Central memory CD4-positive, alpha-beta T cell (primary cell): ENCODE data around the gene MGLL.

Experiments
- DNase-seq: peaks from one replicate; pipeline ENCODE4 v3.0.0; 2022

The MGLL gene

DNA sequence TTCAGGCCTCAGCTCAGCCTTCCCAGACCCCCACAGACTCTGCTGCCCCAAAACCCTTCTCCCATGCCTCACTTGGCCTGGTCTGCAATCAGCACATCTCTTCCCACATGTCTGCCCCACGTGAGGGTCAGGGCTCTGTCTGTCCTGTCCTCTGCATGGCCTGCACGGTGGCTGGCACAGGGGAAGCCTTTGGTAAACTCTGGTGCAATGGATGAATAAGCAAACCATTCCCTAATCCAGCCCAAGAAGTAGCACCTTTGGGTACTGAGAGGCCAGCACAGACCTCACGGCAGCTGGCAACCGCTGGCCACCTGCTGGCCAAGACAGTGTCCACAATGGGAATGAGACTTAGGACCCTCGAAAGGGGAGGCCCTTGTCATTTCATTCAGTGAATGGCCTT, 121.9 kb downstream of the MGLL start:
- DNase-seq, result no peak

DNA sequence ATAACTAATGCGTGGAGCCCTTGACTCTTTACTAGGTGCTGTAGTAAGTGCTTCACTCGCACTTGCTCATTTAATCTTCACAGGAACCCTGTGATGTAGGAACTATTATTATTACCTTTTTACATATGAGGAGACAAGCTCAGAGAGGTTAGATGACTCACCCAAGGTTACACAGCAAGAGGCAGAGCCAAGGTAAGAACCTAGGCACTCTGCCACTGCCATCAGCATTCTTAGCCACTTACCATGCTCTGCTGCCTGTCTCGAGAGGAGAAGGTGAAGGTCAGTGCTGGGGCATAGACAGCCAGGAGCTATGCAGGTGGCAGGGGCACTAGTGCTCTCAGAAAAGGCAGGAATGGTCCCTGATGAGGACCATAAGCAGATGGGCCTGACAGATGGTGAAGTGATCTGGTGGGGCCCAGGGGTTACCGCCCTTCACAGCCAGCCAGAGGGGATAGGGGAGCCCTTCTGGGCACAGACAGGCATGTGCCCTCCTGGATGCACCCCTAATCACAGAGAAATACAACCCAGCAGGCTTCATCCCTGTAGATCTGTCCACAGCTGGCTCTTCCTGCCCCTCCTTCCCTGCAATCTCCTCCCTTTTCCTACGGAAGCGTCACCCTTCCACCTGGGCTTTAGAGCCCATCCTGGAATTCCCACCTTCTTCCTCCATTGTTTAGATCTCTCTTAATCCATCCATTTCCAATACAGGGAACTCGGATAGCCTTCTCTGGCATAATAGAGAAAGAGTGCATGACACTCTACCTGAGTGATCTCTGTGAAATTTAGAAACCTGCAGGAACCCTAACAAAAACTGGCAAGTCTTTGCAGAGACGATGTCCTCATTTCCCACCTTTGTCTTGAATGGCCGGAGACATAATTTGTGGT, 122.7 kb downstream of the MGLL start:
- no peak for DNase-seq

DNA sequence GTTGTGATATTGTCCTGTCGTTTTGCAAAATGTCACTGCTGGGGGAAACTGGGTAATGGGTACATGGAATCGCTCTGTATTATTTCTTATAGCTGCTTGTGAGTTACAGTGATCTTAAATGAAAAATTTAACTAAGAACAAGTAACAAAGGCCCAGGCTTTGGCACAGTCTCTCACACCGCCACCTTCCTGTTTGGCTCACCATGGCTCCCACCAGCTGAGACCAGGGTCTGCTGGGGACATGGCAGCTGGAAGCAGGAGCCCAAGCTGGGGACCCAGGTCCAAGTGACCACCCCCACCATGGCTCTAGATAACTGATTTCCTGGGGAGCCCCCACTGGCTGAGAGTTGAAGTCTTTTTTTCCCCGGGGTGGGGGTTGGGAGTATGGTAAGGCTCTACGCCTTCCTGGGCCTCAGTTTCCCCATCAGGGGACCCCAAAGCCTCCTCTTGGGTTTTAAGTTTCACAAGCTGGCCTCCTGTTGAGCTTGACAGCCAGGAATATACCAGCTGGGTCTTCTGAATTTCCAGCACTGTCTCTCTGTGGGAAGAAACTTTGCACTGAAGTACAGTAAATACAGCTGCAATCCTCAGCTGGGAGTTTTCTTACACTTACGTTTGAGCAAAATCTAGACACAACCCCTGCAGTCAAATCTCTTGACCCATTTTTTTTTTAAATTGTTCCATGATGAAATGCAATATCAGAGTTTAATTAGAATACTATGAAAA, 123.5 kb downstream of the MGLL start:
- no peak for DNase-seq

DNA sequence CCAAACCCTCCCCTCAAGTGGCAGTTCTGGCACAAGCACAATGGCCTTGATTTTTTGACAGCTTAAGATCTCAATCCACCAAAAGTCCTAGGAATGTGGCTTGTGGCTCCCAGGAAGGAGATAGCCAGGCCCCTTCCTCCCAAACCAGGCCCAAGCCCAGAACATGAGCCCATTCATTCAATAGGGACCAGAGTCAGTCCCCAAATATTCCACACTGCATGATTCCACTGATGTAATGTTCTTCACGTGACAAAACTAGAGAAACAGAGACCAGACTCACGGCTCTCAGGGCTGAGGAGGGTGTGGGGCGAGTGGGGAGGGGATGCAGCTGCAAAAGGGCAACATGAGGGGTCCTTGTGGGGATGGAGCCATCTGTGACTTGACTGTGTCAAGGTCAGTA, 124.0 kb downstream of the MGLL start:
- no peak for DNase-seq

DNA sequence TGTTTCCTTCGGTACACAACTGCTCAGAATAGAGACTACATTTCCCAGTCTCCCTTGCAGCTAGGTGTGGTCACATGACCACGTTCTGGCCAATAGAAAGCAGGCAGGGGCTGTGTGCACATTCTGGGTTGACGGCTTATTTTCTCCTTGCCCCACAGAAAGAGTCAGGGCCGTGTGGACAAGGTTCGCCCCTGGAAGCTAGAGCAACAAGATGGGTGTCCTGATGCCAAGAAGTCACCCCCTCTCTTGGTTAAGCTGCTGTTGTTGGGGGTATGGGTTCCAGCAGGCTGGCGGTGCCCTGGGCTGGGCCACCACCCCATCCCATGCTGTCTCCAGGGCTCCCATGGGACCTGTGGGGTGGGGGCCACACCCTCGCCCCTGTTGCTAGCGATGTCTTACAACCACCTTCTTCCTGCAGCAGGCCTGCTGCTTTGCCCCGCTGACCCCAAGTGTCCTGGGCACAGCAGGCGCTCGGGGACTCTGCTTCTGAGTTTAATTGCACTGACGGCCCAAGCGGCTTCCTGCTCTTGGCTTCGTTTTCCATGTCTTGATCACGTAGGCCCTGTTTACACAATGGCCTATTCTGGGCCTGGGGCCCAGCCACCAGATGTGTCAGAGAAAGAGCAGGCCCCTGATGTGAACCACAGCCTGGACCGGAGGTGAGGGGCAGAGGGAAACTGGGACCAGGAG, 124.6 kb downstream of the MGLL start:
- peak; percentile 40 for DNase-seq

DNA sequence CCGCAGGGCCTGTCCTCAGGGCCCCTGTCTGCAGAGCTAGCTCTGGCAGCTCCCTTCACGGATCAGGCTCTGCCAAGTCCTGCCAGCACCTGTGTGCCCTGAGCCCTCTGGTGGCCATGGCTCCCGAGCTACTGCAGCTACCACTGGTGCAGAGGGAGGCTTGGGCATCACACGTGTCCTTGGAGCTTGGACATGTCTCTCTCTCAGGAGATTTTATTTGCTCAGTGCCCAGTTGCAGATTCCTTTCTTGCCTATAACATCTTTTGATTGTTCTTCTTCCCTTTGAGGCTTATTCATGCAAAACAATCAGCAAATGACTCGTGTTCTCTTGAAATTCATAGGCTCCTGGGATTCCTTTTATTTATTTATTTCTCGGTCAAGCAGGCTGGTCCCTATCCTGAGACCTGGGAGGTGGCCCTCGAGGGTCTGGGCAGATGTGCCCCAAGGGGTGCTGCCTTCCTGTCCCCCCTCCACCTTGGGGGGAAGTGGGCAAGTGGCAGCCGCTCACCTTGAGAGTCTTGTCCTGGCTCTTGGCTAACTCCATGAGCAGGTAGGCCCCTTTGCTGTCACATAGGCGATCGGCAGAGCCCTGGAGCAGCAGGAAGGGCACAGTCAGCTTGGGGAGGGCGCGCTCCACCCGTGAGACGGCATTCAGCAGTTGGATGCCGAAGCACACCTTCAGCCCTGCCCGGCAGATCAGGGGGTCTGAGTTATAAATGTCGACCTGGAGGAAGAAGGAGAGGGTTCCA, 127.7 kb downstream of the MGLL start:
- DNase-seq, result peak; percentile 31

DNA sequence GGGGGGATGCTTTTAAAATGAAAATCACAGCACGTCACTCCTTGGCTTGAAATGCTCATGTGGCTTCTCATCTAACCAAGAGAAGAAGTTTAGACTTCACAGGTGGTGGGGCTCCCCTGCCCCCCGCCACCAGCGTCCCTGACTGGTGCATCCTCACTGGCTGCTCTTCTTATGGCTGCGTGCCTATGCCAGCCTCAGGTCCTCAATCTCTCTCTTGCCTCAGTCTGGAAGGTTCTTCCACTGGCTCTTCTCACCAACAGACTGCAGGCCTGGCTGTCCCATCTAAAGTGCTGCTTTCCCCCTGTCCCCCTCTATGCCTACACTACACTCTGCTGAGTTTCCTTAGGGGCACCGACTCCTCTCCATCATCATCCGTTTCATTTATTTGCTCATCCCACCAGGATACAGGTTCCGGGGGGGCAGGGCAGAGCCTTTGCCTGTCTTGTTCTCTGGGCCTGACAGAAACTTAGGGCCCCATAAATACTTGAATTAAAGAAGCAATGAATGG, 128.9 kb downstream of the MGLL start:
- DNase-seq, result no peak

DNA sequence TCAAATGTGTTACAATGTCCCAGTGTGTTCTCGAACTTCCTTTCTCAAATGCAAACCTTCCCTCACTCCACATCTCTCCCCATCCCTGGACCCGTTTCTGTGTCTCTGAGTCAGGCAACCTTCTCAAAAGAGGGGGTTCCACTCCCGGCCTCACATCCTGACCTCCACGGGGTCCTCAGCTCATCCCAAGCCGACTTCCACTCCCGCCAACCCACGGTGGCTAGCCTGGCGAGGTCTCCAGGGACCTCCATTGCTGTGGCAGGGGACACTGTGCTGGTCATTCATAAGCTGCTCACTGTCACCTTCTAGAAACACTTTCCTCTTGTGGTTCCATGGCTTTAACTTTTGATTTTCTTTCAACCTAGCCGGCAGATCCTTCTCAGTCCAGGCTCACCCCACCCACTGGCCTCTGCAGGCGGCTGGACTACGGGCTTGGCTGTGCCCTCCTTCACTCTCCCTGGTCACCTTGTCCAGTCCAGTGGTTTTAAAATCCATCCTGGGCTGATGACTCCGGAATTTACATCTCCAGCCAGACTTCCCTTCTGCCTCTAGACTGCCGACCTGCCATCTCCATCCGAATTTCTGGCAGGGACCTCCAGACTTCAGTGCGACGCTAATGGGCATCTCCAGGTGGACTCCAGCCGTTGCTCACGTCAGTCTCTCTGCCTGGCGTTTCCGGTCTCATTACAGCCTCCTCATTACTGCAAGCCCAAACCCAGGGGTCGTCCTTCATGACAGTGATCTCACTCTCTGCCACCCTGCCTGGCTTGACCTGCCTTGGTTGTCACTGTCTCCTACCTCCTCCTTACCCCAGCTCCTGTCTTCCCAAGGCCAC, 129.6 kb downstream of the MGLL start:
- no peak for DNase-seq

DNA sequence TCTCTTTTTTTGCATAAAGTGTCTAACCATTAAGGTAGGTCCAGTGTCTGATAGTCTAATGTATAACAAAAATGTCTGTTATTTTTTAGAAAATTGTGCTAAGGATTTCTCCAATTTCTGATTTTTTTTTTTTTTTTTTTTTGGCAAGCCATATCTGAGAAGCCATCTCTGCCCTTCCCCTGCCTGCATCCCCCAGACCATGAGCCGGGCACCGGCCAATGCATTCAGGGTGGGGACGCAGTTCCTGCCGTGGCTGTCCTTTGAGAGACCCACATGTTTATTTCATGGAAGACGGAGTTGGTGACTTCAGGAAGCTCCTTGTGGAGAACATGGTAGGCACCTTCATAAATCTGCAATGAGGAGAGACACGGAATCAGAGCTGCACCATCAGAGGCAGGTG, 130.3 kb downstream of the MGLL start:
- no peak for DNase-seq

DNA sequence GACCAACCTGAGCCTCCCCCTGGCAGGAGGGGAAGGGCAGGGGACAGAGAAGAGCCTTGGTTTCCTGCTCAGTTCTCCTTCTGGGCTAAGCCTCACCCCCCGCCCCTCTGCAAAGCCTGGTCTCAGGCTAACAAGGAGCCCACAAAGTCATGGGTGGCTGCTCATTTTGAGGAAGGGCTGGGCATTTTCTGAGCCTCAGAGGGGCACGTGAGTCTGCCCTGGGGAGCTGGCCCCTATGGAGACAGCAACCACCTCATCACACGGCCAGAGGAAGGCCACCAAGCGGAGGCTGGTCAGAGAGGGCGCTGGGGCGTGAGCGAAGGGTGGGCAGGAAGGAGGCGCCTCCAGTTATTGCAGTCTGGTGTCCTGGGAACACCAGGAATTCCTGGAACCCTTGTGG, 130.8 kb downstream of the MGLL start:
- DNase-seq, result no peak

DNA sequence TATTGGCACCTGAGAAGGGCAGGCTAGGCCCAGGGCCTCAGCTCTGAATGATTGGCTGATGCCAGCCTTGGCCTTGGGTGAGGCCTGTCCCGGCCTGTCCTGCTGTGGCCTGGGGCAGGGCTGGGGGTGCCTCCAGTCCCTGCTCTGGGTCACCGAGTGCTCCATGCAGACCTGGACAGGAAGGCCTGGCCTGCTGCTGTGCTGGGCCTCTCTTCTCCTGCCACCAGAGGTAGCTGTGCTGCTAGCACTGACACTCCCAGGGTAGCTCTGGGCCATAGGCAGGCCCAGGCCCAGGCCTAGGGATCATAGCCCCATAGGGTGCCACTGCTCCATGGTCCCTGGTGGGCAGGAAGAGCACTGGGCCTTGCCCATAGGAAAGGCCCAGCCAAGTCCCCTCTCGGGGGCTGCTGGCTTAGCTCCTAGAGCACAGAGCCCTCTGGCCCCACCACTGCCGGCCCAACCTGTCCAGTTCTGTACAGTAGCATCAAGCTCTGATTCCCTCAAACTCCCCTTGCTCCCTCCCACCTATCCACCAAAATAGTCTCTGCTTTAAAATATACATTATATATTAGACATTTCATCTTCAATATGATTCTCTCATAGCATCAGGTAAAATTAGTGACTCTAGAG, 131.4 kb downstream of the MGLL start:
- no peak for DNase-seq

DNA sequence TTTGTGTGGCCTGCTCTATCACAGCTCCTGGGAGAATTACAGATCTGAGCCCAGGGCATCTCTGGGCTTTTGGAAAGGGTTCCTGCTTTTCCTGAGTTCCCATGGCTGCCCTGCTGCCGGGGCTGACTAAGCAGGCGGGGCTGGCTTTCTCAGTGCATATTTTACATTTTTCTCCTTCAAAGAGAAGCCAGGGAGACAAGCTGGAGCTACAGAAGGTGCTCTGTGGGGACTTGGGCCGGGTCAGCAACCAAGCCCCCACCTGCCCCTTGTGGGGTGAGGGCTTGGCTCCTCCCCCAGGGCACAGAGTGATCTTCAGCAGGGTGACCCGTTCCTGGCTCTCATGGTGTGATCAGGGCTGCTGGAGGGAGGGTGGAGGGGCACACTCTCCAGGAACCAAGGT, 132.2 kb downstream of the MGLL start:
- DNase-seq, result no peak

DNA sequence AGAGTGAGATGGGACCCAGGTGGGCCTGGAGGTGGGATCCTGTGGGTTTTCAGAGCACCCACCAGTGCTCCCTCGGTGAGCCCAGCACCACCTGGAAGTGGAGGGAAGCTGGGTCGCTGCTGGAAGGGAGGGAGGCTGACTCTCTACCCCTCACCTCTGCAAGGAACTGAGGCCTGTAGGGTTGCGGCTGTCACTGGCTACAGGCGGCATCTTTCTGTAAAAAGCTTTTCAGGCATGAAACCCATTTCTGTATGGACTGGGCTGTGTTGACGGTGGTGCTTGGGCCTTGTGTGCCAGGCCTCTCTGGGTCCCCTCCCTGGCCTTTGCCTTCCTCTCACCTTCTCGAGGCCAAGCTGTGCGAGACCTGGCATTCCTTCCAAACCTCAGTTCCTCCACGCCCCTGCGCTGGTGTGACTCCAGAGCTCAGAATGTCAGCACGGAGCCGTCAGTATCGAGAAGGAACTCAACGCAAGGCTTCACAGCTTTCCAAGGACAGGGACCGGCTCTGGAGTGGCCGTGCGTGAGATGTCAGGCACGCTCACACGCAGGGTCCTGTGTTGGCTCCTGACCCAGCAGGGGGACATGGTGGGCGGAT, 133.0 kb downstream of the MGLL start:
- no peak for DNase-seq

DNA sequence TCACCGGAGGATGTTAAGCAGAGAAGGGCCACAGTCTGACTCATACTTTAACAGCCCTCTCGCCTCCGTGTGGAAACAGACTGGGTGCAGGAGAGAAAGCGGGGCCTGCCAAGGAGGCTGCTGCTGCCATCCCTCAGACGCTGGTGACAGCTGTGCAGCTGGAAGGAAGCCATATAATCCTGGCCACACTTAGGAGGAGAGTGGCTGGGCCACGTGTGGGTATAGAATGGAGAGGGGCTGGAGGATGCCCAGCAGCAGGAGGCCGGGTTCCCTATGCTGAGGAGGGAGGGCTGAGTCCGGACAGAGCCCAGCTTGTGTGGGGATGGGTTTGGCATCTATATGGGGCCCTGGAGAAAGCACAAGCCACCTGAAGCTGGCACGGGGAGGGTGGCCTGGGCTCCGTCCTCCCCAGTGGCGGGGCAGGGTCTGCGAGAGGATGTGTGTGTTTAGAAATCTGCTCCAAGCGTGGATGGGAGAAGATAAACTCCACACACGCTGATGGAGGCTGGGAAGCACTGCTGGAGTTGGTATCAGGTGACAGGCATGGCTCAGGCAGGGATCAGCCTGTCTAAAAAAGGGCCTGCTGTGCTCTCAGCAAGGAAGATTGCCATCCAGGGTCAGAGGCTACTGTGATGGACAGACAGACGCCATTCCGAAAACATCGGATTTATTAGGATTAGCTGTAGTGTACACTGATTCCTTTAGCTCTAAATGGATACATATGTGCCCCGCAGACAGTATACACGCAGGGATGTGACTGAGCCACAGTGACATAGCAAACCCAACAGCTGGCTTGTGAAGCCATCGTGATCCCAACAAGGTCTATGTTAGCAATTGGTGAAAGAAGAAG, 133.7 kb downstream of the MGLL start:
- no peak for DNase-seq

DNA sequence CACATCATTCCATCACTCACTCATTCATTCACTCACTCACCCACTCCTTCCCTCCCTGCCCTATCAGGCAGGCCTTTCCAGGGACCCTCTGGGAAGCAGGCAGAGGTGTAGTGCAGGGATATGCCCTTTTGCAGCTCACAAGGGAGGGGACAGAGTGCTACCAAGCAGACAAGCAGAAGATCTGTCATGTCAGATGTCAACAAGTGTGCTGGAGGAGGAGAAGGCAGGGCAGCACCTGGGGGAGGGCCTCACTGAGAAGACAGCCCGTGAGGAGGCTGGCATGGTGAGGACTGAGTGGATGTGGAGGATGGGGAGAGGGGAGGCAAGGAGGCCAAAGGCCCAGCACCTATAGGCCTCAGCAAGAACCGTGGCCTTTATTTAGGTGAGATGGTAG, 134.3 kb downstream of the MGLL start:
- DNase-seq, result no peak

DNA sequence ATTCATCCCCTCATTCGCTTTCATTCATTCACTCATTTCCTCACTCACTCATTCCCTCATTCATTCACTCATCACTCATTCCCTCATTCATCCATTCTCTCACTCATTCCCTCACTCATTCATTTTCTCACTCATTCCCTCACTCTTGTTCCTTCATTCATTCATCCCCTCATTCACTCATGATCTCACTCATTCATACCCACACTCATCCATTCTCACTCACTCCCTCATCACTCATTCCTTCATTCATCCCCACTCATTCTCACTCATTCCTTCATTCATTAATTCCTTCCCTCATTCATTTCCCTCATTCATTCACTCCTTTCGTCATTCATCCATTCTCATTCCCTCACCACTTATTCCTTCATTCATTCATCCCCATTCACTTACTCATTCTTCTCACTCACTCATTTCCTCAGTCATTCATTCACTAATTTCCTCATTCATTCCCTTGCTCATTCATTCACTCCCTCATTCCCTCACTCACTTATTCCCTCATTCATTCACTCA, 135.0 kb downstream of the MGLL start:
- no peak for DNase-seq

DNA sequence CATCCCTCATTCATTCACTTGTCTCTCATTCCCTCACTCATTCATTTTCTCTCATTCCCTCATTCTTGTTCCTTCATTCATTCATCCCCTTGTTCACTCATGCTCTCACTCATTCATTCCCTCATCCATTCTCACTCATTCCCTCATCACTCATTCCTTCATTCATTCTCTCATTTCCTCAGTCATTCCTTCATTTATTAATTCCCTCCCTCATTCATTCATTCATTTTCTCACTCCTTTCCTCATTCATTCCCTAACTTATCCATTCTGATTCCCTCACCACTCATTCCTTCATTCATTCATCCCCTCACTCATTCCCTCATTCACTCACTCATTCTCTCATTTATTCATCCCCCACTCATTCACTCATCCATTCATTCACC, 135.8 kb downstream of the MGLL start:
- no peak for DNase-seq

DNA sequence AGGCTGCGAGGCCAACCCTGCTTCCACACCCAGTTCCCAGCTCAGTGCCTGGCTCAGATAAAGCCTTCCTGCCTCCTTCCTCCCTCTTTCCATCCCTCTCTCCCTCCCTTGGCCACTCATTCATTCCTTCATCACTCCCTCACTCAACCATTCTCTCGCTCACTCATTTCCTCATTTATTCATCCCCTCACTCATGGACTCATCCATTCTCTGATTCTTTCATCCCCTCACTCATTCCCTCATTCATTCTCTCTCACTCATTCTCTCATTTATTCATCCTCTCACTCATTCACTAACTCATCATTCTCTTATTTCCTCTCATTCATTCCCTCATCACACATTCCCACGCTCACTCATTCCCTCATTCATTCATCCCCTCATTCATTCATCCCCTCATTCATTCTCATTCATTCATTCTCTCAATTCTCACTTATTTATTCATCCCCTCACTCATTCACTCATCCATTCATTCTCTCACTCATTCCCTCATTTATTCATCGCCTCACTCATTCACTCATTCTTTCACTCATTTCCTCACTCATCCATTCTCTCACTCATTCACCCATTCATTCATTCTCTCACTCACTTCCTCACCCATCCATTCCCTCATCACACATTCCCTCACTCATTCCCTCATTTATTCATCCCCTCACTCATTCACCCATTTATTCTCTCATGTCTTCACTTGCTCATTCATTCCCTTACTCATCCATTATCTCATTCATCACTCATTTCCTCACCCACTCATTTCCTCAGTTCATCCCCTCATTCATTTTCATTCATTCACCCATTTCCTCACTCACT, 136.4 kb downstream of the MGLL start:
- no peak for DNase-seq
